Gastrocnemius medialis (tissue), 4 donors: ENCODE results near the gene GCC2.

ENCODE experiments used
- CTCF ChIP-seq, 5 experiments: fragments of 450-650 bp in 3 of 5; fragments of 200-600 bp in 2 of 5; sonication (generic) in 2 of 5; IDR thresholded peaks in 4 of 5; conservative IDR thresholded peaks in 1 of 5; 1 replicate in 4 of 5; 2 replicates in 1 of 5; pipeline ENCODE4 v1.5.1; 2016 to 2019; ENCODE audit warnings: antibody characterized with exemption in 5 of 5, mild to moderate bottlenecking in 3 of 5, moderate library complexity in 3 of 5
- POLR2A ChIP-seq, 2 donors: fragments of 450-650 bp; IDR thresholded peaks; one replicate each; pipeline ENCODE4 v1.6.1; 2017; ENCODE audit warnings: antibody characterized with exemption in 2 of 2, mild to moderate bottlenecking in 2 of 2, moderate library complexity in 2 of 2

DNA sequence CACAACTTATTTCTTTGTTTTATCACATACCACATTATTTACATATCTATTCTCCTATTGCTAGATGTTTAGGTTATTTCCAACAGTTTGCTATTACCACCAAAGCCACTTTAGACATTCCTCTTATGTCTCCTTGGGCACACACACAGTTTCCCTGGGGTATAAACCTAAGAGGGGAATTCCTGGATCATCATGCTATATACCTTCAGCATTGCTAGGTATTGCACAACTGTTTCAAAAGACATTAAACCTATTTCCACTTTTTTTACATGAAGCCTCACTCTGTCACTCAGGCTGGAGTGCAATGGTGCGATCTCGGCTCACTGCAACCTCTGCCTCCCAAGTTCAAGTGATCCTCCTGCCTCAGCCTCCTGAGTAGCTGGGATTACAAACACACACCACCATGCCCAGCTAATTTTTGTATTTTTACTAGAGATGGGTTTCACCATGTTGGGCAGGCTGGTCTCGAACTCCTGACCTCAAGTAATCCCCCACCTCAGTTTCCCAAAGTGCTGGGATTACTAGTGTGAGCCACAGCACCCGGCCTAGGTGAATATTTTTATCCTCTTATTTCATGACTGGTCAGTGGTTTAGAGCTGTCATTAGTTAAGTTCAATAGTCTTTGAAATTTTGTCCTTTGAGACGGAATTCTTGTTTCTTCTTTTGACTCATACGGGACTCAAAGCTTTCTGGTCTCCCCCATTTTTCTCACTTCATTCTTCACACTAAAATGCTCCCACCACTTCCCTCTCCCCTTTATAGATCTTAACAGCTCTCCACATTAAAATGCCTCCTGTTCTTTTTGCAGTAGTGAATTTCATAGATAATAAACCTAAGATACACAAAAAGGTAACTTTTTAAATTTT is 40.9 kb upstream of the GCC2 start:
- TF ChIP-seq CTCF (IDR thresholded peaks at IDR 0.05 in 4 of 5, conservative IDR thresholded peaks at IDR 0.05 in 1 of 5) = no peak
- no peak for TF ChIP-seq POLR2A (IDR thresholded peaks at IDR 0.05)
